H1 (cell line): Measurements from ENCODE around the gene LHPP.

Experiments
- RFX5 ChIP-seq: IDR thresholded peaks from 2 replicates; pipeline ENCODE4 v1.6.1; 2011; ENCODE audit warnings: low read depth, low read length, improper control_type of control experiment, borderline replicate concordance
- SIX5 ChIP-seq: IDR thresholded peaks from 2 replicates; pipeline ENCODE4 v1.6.1; 2011; ENCODE audit warnings: mild to moderate bottlenecking, low read depth, low read length
- ZNF274 ChIP-seq: IDR thresholded peaks from 2 replicates; pipeline ENCODE4 v1.7.0; 2012; ENCODE audit warnings: low read length, borderline replicate concordance; ENCODE audit errors: extremely low read depth

- TF ChIP-seq RFX5 = no peak
- no peak for TF ChIP-seq SIX5
- no peak for TF ChIP-seq ZNF274
Measured at GRCh38 chr10:124647421-124648130, 186.0 kb downstream of the LHPP start.
